Natural killer cell treated with Interleukin-12 subunit alpha and Interleukin-12 subunit beta and Interleukin-15 and Interleukin-18, amount 100 ng/mL, for 72 hours (primary cell): ENCODE results near the gene RIPK4. TPM values are rescaled to one million over a fixed set of nuclear protein-coding genes. Genes with fewer than 3 reads are reported as not detected.
"Not testable (repeated sequence)": the region's sequence is repeated elsewhere in the genome, so short reads cannot be mapped to it uniquely, and the experiment has no call there.

Source experiments
- ATAC-seq, 2 donors: fragments of 150-1000 bp; cut with Tn5 transposase in 1 of 2; sonication (Bioruptor Pico), chemical (Tn5 transposase) in 1 of 2; 2 replicates each; pipeline ENCODE4 v1.10.0; 2021
- DNase-seq: peaks from one replicate; pipeline ENCODE4 v3.0.0; 2022; ENCODE audit warnings: low spot score
- H3K27ac Mint-ChIP-seq, 2 donors: 1 replicate in 1 of 2; 2 replicates in 1 of 2; pipeline ENCODE4 v1.8.0; 2022; ENCODE audit warnings: mixed read lengths in 2 of 2, mild to moderate bottlenecking in 1 of 2, moderate library complexity in 1 of 2
- H3K27me3 Mint-ChIP-seq, 2 donors: 1 replicate in 1 of 2; 2 replicates in 1 of 2; pipeline ENCODE4 v1.8.0; 2022; ENCODE audit warnings: mixed read lengths in 2 of 2
- H3K36me3 Mint-ChIP-seq: one replicate; pipeline ENCODE4 v1.8.0; 2022; ENCODE audit warnings: mixed read lengths
- H3K4me1 Mint-ChIP-seq, 2 donors: 1 replicate in 1 of 2; 2 replicates in 1 of 2; pipeline ENCODE4 v1.8.0; 2022; ENCODE audit warnings: low read depth in 2 of 2, mixed read lengths in 2 of 2, mild to moderate bottlenecking in 1 of 2
- H3K4me3 Mint-ChIP-seq: one replicate; pipeline ENCODE4 v1.8.0; 2022; ENCODE audit warnings: mixed read lengths
- H3K9me3 Mint-ChIP-seq: 2 replicates; pipeline ENCODE4 v1.8.0; 2022; ENCODE audit warnings: mixed read lengths
- total RNA-seq, 2 donors: library from RNA; stranded (reverse); gene quantifications; one replicate each; pipeline ENCODE4 v1.2.3, GENCODE V29; 2022

Gene RIPK4
- total RNA-seq, 2 donors from 2014 or later: 0.11 TPM; not detected in 1

- Mint-ChIP-seq H3K4me3 (no peak overlapping the region), H3K36me3 (no peaks in the 10 kb centered on the region), H3K27me3 (peaks cover 12 to 22% of the 10 kb centered on the region in 2 donors), H3K9me3 (no peaks in the 10 kb centered on the region), H3K27ac (no peak overlapping the region), H3K4me1 (no peaks in the 10 kb centered on the region)
- no peak for ATAC-seq
- DNase-seq: no peak
These were observed 71.3 kb downstream of the RIPK4 start for GRCh38 chr21:41695513-41695912.

- not testable (repeated sequence) for DNase-seq, H3K4me1 Mint-ChIP-seq, ATAC-seq, H3K36me3 Mint-ChIP-seq, H3K27ac Mint-ChIP-seq, H3K4me3 Mint-ChIP-seq, H3K9me3 Mint-ChIP-seq
- peaks cover 12 to 20% of the 10 kb centered on the region in 2 donors for H3K27me3 Mint-ChIP-seq
These were observed 72.8 kb downstream of the RIPK4 start for GRCh38 chr21:41694042-41694441.

- H3K4me3 Mint-ChIP-seq: no peak overlapping the region
- H3K4me1 Mint-ChIP-seq: no peaks in the 10 kb centered on the region
- DNase-seq: no peak
- no peaks in the 10 kb centered on the region for H3K9me3 Mint-ChIP-seq
- ATAC-seq: no peak
- H3K27ac Mint-ChIP-seq: no peak overlapping the region
- H3K36me3 Mint-ChIP-seq: no peaks in the 10 kb centered on the region
- peaks cover 12 to 18% of the 10 kb centered on the region in 2 donors for H3K27me3 Mint-ChIP-seq
These were observed 74.7 kb downstream of the RIPK4 start for GRCh38 chr21:41692185-41692565.

GRCh38 chr21:41691205-41692184 lies 75.4 kb downstream of the RIPK4 start:
- Mint-ChIP-seq H3K9me3 (no peaks in the 10 kb centered on the region), H3K27me3 (peaks cover 12 to 17% of the 10 kb centered on the region in 2 donors), H3K36me3 (no peaks in the 10 kb centered on the region), H3K27ac (no peak overlapping the region), H3K4me1 (no peaks in the 10 kb centered on the region), H3K4me3 (no peak overlapping the region)
- no peak for DNase-seq
- ATAC-seq: no peak

Other genes with a start within 250 kb of the RIPK4 start
- 10 to 100 TPM; 12.9 to 22.1 TPM for gene PRDM15, start 112.3 kb upstream of the RIPK4 start, total RNA-seq
- gene C2CD2, start 187.0 kb upstream of the RIPK4 start, total RNA-seq: 1 to 10 TPM; 1.4 to 2.2 TPM
- gene ZBTB21, start 243.3 kb upstream of the RIPK4 start, total RNA-seq: 10 to 100 TPM; 13.0 to 20.4 TPM